GM19372 (cell line): Measurements from ENCODE around the gene SEMA4D.

ENCODE experiments used
- ATAC-seq: cut with Tn5 transposase; IDR thresholded peaks from one replicate; pipeline ENCODE4 v1.9.1; 2021; ENCODE audit warnings: mild to moderate bottlenecking, low read depth, moderate library complexity; ENCODE audit not compliant: unreplicated experiment

The SEMA4D gene

GRCh38 chr9:89342948-89343347 lies 155.0 kb downstream of the SEMA4D start:
- ATAC-seq: no peak

GRCh38 chr9:89342213-89342612 lies 155.7 kb downstream of the SEMA4D start:
- no peak for ATAC-seq

GRCh38 chr9:89340332-89340731 lies 157.6 kb downstream of the SEMA4D start:
- peak; percentile 86 for ATAC-seq

GRCh38 chr9:89339807-89340206 lies 158.1 kb downstream of the SEMA4D start:
- ATAC-seq: no peak

DNA sequence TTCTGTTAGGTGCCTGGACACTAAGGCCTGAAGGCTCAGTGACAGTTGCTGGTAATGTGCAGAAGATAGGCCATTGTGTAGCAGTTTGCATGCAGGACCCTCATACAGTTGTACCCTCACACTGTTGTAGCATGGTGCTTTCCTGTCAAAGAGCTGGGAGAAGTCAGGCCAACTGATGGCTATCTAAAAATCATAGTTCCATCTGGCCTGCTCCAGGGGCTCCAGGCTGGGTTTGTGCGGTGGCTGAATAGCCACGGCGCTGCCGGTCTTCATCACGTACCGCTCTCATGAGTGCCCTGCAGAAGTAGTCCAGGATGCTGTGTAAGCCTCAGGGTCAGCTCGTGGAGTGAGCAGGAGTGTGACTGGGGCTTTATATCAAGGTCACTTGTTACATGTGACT lies 167.4 kb downstream of the SEMA4D start:
- no peak for ATAC-seq

GRCh38 chr9:89329917-89330316 lies 168.0 kb downstream of the SEMA4D start:
- no peak for ATAC-seq

DNA sequence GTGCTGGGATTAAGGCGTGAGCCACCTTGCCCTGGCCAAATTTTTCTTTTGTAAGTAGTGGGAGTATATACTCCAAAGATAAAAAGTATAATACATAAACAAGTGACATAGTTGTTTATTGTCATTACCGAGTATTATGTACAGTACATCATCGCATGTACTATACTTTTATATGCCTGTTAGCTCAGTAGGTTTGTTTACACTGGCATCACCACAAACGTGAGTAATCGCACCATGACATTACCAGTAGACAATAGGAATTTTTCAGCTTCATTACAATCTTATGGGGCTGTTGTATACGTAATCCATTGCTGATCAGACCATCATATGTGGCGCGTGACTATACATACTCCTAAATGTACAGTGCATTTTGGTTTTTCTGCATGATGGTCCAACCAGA lies 169.8 kb downstream of the SEMA4D start:
- ATAC-seq: no peak

DNA sequence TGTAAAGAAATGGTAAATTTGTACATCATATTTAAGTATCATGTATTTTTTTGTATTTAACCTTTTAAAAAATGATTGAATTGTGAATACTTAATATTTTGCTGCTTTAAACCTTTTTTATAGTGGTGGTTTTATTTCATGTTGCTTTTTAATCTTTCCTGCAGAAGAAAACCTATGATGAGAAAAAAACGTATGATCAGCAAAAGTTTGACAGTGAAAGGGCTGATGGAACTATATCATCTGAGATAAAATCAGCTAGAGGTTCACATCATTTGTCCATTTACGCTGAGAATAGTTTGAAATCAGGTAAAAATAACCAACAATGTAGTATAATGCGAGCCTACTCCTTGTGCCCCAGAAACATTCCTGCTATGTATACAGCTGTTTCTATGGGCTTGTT lies 172.2 kb downstream of the SEMA4D start:
- no peak for ATAC-seq

DNA sequence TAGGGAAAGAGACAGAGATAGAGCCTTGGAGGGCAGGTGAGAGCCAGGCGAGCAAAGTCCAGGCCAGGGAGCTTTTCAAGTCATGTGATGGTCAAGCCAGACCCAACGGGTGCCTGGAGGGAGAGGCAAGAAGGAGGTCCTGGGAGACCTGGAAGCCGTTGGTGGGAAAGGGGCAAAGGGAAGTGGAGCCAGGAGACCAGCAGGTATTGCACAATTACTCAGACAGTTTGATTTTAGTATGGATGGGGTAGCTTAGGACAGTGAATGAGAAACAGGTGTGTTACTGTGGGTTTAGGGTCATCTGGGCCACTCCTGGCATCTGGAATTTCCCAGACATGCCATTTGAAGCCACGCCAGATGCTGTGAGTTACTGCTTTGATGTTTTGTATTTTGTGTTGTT lies 174.5 kb downstream of the SEMA4D start:
- no peak for ATAC-seq

- ATAC-seq: no peak
Observed at GRCh38 chr9:89319015-89319905, 178.7 kb downstream of the SEMA4D start.

DNA sequence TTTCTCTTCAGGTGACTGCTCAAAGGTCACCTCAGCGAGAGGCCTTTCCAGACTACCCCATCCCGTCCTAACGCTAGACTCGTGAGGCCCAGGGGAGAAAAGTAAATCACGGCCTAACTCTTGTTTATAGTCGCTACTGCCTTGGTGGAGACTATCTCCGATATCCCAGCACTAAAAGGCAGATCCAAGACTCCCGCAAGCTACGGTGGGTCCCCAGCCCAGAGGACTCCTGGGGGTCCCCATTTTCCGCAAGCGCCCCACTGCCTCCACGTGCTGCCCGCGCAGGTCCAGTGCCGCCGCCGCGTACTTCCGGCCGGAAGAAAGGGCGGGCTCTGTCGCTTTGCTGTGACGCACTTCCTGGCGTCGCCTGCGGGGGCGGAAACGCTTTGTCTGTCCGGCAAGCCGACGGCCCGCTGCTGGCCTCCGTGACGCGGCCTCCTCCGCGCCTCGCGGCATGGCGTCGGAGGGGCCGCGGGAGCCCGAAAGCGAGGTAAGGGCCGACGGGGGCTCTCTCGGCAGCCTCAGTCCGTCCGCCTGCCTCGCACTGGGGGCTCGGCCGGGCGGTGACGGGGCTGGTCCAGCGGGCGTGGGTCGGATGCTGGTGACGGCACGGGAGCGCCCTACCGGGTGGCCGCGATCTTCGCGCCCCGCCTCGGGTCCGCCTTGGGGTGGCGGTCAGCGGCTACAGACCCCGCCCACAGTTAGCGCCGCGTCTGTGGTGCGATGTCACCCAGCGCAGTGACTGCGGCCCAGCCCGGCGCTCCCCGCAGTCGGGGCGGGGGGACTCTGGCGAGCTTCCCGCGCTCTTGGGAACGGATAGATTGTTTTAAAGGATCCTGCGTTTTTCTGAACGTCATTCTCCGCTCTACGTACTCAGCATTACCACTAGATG lies 179.5 kb downstream of the SEMA4D start, which contains the start of gene SECISBP2:
Gene SECISBP2, plus strand, starts transcription at position 378 of the 892 bp plus-strand sequence. Its CDS starts 77 bp downstream, at position 455.
- ATAC-seq: peak; percentile 91

GRCh38 chr9:89317282-89317681 lies 180.6 kb downstream of the SEMA4D start:
- no peak for ATAC-seq

DNA sequence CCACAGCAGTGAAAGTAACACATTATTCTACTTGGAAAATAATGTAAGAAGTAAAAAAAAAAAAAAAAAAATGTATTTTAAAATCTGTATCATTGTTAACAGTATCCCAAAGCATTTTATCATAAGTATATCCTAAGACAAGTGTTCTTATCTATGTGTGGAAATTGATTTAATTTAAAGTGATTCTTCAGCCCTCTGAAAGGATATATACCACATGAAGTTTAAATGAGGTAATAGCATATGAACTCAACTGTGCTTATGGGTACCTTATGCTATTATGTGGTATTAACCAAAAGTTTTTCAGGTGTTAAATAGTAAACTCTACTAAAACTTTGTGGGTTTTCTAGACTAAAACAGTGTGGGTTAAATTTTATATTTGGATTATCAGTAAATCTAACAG lies 182.4 kb downstream of the SEMA4D start:
- ATAC-seq: no peak

DNA sequence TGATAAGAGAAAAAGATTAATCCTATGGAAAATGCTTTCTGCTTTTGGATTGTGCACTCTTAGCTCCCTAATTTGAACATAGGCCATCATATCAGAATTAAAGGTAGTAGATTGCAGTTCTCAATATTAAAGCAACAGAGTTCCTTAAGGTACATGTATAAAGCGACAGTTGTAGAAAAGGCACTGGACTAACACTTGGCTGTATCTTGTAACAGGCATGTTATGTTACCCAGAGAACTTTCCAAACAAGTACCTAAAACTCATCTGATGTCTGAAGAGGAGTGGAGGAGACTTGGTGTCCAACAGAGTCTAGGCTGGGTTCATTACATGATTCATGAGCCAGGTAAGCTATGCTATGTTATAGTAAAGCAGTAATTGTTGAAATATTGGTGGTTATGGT lies 183.0 kb downstream of the SEMA4D start:
- no peak for ATAC-seq

DNA sequence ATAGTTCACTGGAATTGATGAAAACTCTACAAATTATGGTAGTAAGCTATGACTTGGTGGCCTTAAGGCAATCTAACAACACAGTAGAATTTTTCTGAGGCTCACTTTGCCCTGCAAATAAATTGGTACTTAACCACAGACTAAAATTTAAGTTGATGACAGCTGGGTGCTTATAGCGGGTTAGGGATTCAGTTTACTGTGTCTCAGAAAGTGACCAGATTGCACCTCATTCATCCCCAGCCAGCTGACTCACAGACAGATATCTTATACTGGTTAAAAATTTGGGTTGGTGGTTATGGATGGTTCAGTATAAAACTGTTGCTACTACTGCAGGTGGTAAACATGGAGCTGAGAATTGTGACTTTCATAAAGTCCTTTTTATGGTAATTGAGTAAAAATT lies 184.1 kb downstream of the SEMA4D start:
- no peak for ATAC-seq

DNA sequence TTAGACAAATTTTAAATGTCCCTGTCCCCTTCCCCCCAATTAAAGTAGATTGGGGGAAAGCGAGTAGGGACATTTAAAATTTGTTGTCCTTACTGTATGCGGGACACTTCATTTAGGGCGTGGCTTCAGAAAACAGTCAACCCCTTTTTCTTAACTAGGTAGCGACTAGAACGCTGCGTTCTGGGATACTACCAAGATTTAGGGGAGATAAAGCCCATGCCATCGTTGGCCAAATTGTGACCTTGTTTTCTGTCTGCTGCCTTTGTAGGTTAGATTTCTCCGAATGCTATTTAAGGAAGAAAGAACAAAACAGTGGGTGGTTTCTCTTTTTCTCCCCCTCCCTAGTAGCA lies 185.7 kb downstream of the SEMA4D start:
- ATAC-seq: no peak

GRCh38 chr9:89311346-89312221 lies 186.3 kb downstream of the SEMA4D start:
- peak; percentile 8 for ATAC-seq
